Fibroblast of skin of right quadriceps (primary cell): ENCODE measurements around the gene AXL.
"Not testable (repeated sequence)": the region's sequence is repeated elsewhere in the genome, so short reads cannot be mapped to it uniquely, and the experiment has no call there.

Source experiments
- DNase-seq: peaks from one replicate; pipeline ENCODE4 v3.0.0-alpha.2; 2013

The AXL gene

DNA sequence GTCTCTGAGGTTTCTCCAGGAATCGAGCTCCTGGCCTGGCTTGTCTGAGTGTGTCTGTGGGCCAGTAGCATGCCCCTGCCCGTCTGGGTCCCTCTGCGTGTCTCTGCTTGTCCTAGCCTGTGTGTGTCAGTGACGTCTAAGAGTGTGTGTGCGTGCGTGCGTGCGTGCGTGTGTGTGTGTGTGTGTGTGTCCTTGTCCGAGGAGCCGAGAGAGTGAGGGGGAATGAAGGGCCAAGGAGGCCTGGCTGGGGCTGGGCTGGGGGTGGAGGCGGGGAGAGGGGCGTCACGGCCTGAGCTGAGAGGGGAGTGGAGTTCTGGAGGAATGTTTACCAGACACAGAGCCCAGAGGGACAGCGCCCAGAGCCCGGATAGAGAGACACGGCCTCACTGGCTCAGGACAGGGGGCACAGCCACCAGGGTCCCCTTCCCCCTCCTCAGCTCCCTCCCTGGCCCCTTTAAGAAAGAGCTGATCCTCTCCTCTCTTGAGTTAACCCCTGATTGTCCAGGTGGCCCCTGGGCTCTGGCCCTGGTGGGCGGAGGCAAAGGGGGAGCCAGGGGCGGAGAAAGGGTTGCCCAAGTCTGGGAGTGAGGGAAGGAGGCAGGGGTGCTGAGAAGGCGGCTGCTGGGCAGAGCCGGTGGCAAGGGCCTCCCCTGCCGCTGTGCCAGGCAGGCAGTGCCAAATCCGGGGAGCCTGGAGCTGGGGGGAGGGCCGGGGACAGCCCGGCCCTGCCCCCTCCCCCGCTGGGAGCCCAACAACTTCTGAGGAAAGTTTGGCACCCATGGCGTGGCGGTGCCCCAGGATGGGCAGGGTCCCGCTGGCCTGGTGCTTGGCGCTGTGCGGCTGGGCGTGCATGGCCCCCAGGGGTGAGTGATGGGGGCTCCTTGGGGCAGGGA is at the start of gene AXL:
AXL (plus strand) TSS at position 609 of the 893 bp plus-strand sequence; CDS start at position 779, 170 bp downstream.
- DNase-seq = peak; percentile 80

DNA sequence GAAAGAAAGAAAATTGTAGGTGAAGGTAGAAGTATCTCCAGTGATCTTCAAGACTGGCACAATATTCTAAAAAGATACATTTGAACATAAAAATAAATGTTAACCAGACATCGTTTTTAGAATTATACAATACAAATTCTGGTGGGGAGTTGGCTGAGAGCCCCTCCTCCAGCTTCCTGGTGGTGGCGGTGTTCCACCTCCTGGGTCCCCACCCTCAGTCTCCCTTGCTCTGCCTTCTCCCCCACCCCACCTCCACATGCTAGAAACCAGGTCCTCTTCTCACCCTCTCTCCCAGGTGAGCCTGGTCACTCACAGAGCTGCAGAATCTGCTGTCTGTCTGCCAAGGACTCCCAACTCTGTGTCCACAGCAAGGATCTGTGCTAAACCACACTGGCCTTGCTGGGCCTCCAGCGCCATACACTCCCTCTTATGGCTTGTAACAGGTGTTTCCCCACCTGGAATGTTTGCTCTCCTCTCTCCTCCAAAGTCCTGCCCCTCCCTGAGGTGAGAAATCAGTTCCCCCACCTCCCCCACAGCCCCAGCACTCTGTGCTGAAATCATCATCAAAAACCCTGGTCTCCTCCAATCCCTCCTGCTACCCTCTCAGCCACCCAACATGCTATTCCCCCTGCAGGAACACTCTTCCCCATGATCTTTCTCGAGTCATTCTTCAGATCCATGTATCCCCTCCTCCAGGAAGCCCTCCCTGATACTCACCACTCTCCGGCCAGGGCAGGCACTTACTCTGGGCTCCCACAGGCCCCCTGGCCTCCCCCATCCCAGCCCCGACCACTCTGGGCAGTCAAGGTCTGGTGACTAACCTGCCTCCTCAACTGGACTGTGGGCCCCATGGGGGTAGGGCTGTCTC is 46.5 kb upstream of the AXL start:
- no peak for DNase-seq

DNA sequence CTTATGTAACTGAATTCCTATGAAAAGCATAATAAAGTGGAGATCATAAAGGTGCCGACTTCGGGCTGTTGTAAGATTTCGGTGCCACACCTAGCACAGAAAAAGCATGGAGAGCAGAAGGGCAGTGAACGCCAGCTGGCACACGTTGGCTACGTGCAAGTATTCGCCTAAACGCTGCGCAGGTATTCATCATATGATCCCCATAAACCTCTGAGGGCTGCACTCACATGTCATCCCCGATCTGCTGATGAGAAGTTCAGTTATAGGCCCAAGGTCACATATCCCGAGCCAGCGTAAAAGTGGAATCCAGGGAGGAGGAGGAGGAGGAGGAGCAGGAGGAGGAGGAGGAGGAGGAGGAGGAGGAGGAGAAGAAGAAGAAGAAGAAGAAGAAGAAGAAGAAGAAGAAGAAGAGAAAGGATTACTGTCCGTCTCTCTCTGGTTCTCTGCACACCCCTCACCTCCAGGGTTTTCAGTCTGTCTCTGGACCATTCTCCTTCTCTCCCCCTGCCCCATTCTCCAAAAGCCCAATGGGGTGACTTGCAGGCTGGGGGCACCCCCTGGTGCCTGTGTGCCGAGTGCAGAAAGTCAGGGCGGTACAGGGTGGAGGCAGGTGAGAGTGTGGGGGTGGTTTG is 44.6 kb upstream of the AXL start:
- DNase-seq = no peak

DNA sequence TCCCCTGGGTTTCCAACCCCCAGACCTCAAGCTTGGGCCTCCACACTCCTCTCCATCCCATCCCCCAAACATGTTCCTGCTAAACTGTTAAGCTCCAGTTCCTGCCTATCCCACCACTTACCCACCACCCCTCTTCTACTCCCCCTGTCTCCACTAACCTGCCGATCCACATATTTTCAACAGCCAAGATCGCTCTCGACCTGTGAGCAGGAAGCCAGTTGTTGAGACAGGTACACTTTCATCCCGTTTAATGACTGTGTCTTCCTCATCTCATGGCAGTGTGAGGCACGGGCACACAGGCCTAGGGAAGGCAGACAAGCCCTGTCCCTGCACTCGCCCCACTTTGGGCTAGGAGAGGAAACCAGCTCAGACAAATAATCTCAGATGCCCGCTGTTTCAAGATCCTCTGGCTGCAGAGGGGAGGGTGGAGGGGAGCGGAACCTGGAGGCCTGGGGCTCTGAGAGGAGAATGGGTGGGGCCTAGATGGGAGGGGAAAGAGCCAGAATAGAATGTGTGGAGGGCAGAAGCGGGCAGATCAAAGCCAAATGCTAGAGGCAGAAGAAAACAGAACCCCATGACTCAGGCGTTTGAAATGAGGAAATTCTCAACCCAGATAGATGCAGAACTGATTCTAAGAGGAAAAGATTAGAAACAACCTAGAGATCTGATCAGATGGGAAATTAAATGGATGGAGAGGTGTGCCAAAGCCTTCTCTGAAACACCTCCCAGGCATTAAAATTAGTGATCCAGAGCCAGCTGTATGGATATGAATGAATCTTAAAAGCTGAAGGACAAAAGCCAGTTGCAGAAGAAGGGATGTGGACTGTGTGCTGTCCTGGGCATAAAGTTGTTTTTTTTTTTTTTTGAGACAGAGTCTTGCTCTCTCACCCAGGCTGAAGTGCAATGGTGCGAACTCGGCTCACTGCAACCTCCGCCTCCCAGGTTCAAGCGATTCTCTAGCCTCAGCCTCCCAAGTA is 42.9 kb upstream of the AXL start:
- peak; percentile 80 for DNase-seq

DNA sequence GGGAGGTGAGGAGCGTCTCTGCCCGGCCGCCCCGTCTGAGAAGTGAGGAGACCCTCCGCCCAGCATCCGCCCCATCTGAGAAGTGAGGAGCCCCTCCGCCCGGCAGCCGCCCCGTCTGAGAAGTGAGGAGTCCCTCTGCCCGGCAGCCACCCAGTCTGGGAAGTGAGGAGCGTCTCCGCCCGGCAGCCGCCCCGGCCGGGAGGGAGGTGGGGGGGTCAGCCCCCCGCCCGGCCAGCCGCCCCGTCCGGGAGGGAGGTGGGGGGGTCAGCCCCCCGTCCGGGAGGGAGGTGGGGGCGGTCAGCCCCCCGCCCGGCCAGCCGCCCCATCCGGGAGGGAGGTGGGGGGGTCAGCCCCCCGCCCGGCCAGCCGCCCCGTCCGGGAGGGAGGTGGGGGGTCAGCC is 38.9 kb upstream of the AXL start:
- DNase-seq = not testable (repeated sequence)

- DNase-seq = no peak
Observed at GRCh38 chr19:41186971-41187883, 31.8 kb upstream of the AXL start.

- no peak for DNase-seq
Observed at GRCh38 chr19:41187884-41188279, 31.1 kb upstream of the AXL start.

DNA sequence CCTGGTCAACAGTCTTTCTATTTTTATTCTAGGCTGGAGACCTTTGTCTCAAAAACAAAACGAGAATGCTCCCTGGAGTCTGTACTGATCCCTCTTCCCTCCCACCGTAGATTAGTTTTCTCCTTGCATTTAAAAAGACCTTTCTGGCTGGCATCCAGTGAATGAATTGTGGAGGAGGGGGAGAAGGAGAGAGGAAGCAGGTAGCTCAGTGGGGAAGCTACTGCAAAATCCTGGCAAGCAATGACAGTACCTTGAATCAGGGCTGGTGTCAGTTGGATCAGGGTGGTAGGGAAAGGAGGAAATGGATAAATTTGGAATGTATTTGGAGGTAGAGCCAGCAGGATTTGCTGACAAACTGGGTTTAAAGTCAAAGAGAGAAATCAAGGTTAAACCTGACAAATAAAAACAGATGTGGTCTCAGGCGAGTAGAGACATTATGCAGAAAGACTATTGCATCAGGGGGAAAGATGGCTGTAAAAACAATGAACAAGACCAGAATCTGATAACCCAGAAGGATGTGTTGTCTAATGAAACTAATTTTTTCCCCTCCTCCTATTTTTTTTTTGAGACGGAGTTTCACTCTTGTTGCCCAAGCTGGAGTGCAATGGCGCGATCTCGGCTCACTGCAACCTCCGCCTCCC is 29.5 kb upstream of the AXL start:
- DNase-seq = no peak

GRCh38 chr19:41192574-41193429 is 26.2 kb upstream of the AXL start, which contains the start of gene CYP2S1:
Gene CYP2S1, plus strand, starts transcription at chr19:41193219. Its CDS starts 46 bp downstream, at chr19:41193265.
- no peak for DNase-seq

DNA sequence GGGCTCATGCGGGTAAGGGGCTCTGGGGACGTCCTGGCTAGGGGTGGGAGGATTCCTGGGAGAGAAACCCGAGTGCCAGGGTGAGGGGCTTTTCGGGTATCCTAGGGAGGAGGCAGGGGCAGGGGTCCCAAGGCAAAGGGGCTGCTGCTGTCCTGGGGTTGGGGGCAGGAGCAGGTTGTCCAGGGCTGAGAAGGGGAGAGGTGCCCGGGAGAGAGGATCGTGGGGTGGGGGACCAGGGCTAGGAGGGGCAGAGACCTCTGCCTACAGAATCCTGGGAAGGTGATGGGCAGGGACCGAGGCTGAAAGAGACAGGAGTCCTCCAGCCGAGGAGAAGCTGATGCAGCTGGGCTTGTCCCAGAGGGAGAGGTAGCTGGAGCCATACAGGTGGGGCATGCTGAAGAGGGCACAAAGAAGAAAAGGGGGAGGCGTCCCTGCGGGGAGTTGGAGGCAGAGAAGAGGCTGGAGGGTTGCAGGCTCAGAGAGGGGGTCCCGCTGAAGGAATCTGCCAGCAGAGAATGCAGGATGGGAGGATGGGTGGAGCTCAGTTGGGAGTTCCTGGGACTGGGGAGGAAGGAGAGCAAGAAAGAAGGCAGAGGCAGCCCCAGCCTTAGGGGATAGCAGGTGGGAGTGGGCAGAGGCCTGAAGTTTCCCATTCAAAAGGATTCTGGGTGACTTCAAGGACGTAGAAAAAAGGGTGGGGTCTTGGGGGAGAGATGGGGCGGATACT is 25.4 kb upstream of the AXL start:
- no peak for DNase-seq

GRCh38 chr19:41194157-41194552 is 24.9 kb upstream of the AXL start:
- DNase-seq = no peak

DNA sequence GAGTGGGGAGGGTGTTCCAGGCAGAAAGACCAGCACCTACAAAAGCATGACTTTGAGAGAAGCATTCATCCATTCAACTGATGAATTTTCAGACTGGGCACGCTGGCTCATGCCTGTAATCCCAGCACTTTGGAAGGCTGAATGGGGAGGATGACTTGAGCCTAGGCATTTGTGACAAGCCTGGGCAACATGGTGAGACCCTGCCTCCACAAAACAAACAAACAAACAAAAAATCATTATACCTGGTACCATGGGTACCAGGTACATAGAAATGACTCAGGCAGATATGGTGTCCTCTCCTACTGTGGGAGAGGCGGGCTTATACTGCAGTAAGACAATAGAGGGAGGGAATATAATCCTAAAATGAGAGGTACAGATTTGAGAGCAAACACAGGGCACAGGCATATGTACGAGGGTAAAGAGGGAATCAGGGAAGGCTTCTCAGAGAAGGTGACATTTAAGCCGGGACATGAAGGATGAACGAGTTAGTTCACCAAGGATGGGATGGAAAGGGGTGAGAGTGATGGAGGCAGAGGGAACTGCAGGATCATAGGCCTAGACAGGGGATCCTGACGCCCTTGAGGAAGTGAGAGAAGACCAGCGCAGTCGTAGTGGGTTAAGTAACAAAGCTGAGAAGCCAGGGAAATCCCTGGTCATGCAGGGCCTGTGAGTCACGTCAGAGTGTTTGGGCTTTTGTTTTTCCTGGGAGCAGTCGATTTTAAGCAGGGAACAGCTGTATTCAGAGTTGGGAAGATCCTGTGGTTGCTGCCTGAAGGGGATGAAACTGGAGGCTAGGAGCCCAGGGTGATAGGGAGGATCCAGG is 23.1 kb upstream of the AXL start:
- no peak for DNase-seq

GRCh38 chr19:41198559-41198958 is 20.5 kb upstream of the AXL start:
- no peak for DNase-seq

GRCh38 chr19:41203371-41203770 is 15.7 kb upstream of the AXL start:
- DNase-seq = no peak

DNA sequence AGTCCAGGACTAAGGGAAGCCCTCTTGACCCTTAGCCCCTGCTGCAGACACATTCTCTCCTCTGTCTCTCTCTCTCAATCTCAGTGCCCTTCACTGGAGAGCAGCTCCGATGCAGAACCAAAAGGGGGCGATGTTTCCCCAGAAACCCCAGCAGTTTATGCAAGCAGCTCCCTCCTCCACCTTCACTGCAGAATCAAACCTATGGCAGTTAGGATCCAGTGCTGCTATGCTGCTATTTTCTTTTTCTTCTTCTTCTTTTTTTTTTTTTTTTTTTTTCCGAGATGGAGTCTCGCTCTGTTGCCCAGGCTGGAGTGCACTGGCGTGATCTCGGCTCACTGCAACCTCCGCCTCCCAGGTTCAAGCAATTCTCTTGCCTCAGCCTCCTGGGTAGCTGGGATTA is 14.7 kb upstream of the AXL start:
- peak; percentile 80 for DNase-seq

GRCh38 chr19:41205995-41206394 is 13.0 kb upstream of the AXL start:
- no peak for DNase-seq

- no peak for DNase-seq
Observed at GRCh38 chr19:41206456-41206855, 12.6 kb upstream of the AXL start.
